Sciatic nerve (tissue), 2 donors: ENCODE data around the gene AKAP8. TPM values are rescaled to one million over a fixed set of nuclear protein-coding genes. Genes with fewer than 3 reads are reported as not detected.
A peak's percentile ranks its signal among the peaks of the same experiment; 100 is the strongest.
"Not testable (repeated sequence)": the region's sequence is repeated elsewhere in the genome, so short reads cannot be mapped to it uniquely, and the experiment has no call there.

Experiments used
- ATAC-seq: fragments of 200-7000 bp; cut with Tn5 transposase; one replicate; pipeline ENCODE4 v1.9.1; 2020; ENCODE audit warnings: mild to moderate bottlenecking, moderate library complexity
- DNase-seq: peaks from one replicate; pipeline ENCODE4 v3.0.0-alpha.2; 2020; ENCODE audit warnings: low spot score
- intact Hi-C: fragments of 100-400 bp; cut with DNase I; formaldehyde crosslinking; loops from one replicate; pipeline ENCODE4 v1.14.2; 2022
- total RNA-seq: library from RNA; stranded (reverse); fragmentation: NEBNext Ultra II Directional; extraction: Animal tissue kit (Norgen Biotek cat#: 25700); gene quantifications from one replicate; pipeline ENCODE4 v1.2.1, GENCODE V29; 2021
- donor health status: DM: no; HTN: no; CAD: no.
- donor health status: DM: no; HTN: no; CAD: no.

AKAP8 gene
- total RNA-seq, 1 donor from 2014 or later, result 51.9 TPM

DNA sequence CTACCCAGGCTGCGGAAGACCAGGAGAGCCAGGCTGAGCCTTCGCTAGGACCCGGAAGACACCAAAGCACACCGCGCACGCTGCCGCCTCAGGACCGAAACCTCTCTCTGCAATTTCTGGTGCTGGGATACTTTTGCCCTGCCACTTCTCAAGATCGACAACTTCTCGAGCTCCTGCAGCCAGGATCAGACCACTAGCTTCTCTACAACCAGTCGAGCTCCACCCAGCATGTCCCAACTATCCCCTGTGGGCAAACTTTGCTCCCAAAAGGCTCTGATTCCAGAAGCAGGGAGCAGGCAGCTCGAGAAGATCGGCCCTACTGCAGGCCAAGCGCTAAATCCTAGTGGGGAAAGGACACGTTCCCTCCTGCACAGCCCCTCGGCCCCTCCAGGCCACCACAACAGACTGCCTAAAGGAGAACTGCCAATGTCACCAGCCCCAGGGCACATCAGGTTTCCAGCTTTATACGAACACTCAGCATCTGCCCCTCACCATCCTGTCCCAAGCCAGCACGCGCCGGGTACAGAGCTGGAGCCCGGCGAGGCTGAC lies 979 bp downstream of the AKAP8 start:
- intact Hi-C loops, result no loop called here
- ATAC-seq (no peak), DNase-seq (no peak)

DNA sequence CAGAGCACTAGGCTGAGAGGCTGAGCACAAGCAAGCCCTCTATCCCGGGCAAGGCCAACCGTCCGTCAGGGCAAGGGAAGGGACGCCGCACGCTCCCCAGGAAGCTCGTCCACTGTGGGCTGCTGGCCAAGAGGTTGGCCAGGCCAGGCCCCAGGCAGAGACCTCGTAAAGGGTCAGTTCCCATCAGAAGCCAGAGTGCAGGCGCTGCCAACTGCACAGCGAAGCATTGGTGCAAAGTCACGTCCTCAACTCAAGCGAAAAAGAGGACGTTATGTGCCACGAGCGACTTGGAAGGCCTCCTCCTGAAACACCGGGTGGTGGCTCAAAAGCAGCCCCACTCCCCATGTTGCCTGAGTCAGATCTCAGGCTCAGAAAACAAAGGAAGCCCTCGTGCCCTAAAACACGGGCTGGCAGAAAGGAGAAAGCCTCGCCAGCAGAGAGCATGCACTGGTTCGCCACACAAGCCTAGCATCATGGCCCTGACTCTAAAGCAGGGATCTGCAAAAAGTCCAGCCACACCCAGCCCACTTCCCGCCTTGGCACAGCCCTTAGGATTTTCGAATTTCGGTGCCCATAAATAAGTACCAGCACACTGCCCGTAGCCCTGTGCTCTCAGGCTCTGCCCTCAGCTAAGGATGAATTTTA lies 4.7 kb downstream of the AKAP8 start:
- DNase-seq, result no peak
- peak; percentile 0 for ATAC-seq
- intact Hi-C loops, result no loop called here

DNA sequence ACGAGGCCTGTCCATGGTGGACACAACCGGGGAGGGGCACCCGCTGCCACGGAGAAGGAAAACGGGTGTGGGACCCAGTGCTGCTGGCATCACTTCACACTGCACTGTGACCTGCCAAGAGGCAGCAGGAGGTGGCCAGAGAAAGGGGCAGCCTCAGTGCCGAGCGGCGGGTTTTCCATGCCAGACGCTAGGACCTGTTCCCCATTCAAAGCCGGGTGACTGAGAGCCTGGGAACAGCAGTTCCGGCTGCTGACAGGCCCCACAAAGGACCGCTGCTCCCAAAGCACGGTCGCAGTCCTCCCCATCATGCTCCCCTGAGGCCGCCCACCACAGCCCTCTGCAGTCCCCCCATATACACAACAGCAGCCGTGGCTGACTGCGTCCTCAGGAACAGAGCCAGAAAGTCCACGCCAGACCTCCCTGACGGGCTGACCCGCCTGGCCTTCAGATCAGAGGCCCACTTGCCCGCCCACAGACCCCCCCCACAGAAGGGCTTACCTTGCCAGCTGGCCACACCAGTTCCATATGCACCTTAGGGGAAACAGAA lies 5.4 kb downstream of the AKAP8 start:
- no peak for ATAC-seq
- DNase-seq, result no peak
- intact Hi-C loops, result no loop called here

DNA sequence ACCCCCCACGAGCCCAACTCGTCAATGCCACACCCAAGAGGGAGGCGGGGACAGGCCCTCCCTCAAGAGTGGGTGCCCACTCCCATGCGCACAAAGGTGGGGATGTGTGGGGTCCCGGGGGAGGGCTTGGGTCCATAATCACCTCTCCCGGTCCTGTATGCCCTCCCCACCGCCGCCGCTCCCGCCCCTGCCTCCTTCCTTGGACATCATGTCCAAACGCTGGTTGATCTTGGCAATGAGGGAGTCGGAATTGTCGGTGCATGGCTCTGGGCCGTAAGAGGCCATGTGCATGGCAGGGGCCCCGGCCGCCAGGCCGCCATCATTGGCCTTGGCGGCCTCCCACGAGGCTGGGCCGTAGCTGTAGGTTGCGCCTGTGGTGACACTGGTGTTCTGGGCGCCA lies 5.9 kb downstream of the AKAP8 start:
- intact Hi-C loops, result no loop called here

DNA sequence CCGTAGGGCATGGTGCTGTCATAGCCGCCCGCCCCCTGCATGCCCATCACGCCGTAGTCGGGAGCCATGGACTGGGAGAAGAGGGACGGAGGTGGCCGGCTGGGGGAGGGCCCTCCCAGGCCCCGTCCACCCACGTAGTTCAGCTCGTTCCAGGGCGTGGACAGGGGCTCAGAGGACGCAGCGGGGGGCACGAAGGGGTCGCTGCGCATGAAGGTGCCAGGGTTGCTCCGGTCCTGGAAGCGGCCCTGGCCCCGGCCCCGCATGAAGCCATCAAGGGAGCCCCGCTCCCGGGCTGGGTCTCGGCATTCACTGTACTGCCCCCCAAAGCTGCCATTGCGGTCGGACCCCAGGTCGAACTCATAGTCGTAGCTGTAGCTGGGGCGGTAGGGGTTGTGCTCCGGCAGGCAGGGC lies 6.7 kb downstream of the AKAP8 start:
- intact Hi-C loops, result no loop called here
- DNase-seq, result no peak
- ATAC-seq, result no peak

More for the DNA sequence above, 5.9 kb downstream of the AKAP8 start:
- DNase-seq, result no peak
- no peak for ATAC-seq

DNA sequence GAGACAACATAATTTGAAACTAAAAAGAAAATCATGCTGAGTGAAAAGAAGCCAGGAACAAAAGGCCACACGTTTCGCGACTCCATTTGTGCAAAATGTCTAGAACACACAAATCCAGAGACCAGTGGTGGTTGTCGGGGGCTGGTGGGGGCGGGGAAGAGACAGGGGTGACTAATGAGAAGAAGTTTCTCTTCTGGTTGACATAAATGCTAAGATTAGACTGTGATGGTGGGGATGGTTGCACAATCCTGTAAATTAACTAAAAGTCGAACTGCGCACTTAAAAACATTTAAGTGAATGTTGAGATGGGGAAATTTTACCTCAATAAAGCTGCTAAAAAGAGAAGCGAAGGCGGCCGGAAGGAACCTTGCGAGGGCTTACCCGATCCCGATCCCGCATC lies 7.1 kb downstream of the AKAP8 start:
- ATAC-seq (no peak), DNase-seq (no peak)
- intact Hi-C loops, result no loop called here

DNA sequence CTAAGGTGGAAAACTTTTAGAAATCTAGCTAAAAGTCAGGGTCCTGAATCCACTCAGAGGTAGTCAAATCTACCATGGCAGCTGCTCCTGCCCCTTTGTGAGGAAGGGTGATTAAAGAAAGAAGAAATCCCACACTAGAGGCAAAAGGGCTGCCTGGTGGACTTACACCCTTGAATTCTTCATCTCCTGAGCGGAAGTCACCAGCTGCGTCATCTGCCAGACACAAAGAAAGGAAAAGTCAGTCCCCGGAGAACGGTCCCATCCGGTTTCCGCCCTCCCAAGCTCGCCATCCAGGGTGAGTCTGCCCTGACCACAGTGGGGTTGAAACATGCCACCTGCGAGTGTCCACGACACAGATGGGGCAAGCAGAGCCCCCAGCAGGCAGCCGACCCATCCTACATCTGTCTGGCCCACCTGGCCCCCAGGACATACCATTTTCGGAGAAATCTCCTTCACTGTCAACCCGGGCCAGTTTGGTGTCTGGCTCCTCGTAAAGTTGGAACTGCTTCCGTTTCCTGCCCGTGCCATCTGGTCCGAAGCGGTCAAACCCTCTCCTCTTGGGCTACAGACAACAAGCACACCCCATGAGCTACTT lies 7.7 kb downstream of the AKAP8 start:
- intact Hi-C loops, result no loop called here
- DNase-seq (no peak), ATAC-seq (no peak)

DNA sequence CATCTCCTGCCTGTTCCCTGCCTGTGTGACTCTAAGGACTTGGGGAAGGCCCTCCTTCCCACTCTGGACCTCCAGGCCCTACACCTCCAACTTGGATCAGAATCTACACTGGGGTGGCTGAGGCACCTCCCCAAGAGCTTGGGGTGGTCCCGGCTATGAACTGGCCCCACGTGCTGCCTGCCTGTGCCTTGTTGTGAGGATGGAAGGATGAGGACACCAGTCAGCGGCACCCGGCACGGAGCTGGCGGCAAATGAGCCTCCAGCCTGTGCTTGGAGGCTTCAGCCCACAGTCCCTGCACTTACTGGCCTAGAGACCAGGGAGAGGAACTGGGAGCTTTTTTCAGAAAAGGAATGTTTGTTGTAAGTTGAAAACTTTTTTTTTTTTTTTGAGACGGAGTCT lies 8.5 kb downstream of the AKAP8 start:
- no peak for ATAC-seq
- intact Hi-C loops, result no loop called here
- DNase-seq, result no peak

DNA sequence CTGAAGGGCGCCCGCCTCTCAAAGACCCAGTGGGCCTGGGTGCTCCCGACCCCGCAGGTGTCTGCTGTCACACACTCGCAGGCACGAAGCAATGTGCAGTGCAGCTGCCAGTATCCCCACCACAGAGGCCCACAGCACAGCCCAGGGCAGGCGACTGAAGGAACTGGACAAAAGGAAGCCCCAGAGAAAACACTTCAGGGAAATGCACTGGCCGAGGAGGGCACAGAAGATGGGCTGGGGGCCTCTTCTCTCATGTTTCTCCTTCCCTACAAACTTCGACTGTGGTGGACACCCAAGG lies 10.0 kb downstream of the AKAP8 start:
- DNase-seq, result no peak
- intact Hi-C loops, result no loop called here
- no peak for ATAC-seq

DNA sequence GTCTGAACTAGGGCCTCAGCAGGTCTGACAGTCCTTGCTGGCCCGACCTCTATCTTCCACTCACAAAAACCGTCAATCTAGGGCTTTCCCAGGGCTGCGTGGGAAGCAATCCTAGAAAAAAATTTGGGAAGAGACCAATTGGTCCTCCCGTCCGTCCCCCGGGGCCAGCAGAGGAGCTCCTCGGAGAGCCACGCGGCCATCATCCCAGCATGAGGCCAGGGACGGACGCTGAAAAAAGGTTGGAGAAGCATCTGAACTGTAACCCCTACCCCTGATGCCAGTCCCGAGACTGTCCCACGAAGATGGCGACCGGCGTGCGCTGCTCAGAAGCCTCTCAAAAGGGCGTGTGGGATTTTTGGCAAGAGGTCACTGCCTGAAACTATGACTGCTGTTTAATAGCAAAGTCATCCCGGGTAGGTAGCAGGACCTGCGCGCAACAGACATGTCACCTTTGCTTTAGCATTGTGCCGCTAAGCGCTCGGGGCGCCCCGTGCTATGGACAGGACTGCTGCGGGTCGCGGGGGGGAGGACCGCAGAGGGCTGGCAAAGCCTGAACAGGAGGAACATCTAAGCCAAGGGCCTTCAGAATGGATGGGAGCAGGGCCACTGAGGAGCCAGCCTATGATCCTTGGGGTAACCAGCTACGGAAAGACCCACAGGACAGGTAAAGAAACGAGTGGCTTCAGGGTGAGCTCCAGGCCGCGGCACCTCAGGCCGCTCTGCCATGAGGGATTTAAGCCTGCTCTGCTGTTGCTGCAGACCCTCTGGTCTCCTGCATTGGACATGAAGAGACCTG lies 10.6 kb downstream of the AKAP8 start:
- no peak for ATAC-seq
- DNase-seq, result no peak
- intact Hi-C loops, result no loop called here

DNA sequence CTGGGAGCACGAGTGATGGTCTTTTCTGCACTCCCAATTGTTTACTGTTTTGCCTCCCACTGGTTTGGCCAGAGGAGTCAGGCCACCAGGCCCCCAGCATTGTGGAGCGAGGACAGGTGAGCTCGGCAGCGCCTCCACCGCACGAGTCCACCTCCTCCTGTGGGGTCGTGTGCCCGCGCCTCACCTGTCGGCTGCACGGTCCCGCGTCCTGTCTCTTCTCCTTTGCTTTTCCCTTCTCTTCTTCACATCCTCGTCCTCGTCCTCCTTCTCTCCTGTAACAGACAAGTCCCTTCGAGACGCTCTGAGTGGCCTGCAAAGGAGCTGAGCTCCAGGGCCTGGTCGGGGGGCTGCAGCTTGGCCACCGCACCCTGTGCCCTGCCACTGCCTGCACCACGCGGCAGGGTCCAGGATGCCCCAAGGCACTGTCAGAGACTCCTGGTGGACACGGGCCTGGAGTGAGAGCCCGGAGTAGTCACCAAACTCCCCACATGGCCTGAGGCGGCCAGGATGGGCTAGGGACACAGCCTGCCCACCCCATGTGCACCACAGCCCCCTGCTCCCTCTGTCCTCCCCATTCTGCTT lies 11.4 kb downstream of the AKAP8 start:
- no peak for ATAC-seq
- intact Hi-C loops, result no loop called here
- DNase-seq, result no peak

DNA sequence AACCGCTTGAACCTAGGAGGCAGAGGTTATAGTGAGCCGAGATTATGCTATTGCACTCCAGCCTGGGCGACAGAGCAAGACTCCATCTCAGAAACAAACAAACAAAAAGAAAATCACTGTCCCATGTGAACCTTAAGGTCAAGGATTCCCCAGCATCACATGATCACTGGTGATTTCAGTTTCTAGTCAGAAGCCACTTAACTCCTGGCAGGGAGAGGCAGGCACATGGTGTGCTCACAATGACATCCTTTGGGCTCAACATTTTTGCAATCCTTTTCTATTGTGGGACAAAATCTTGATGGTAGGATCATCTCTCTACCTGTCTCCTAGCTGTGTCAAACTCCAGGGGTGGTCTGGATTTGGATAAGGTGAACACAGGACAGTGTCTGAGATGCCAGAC lies 12.1 kb downstream of the AKAP8 start:
- ATAC-seq, result peak; percentile 36
- DNase-seq, result no peak
- intact Hi-C loops, result no loop called here

DNA sequence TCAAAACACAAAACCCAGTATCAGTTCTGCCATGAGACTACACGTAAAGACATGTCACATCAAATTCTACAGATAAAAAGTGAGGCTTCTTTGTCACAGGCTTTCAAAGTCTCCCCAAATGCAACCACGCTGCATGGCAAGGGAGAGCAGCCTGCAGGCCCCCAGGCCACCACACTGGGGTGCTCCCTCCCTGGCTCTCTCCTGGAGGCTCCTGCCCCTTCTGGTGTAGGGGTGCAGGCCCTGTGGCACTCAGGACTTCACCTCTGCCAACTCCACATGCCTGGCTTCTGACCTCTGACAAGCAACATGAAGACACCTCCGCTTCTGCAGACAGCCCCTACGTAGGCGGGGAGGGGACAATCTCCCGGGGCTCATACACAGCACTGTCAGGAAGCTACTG lies 14.3 kb downstream of the AKAP8 start:
- intact Hi-C loops, result no loop called here
- peak; percentile 11 for ATAC-seq
- no peak for DNase-seq

DNA sequence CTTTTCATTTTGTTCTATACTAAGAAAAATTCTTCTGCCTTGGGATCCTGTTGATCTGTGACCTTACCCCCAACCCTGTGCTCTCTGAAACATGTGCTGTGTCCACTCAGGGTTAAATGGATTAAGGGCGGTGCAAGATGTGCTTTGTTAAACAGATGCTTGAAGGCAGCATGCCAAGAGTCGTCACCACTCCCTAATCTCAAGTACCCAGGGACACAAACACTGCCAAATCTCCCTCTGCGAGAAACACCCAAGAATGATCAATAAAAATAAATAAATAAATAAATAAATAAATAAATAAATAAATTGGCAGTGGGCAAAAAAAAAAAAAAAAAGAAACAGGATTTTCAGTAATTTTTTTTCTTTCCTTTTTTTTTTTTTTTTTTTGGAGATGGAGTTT lies 15.8 kb downstream of the AKAP8 start:
- DNase-seq, intact Hi-C loops: not testable (repeated sequence)

DNA sequence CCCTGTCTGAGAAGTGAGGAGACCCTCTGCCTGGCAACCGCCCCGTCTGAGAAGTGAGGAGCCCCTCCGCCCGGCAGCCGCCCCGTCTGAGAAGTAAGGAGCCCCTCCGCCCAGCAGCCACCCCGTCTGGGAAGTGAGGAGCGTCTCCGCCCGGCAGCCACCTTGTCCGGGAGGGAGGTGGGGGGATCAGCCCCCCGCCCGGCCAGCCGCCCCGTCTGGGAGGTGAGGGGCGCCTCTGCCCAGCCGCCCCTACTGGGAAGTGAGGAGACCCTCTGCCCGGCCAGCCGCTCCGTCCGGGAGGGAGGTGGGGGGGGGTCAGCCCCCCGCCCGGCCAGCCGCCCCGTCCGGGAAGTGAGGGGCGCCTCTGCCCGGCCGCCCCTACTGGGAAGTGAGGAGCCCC lies 16.5 kb downstream of the AKAP8 start:
- intact Hi-C loops, result not testable (repeated sequence)

More for the DNA sequence above, 15.8 kb downstream of the AKAP8 start:
- ATAC-seq, result not testable (repeated sequence)

DNA sequence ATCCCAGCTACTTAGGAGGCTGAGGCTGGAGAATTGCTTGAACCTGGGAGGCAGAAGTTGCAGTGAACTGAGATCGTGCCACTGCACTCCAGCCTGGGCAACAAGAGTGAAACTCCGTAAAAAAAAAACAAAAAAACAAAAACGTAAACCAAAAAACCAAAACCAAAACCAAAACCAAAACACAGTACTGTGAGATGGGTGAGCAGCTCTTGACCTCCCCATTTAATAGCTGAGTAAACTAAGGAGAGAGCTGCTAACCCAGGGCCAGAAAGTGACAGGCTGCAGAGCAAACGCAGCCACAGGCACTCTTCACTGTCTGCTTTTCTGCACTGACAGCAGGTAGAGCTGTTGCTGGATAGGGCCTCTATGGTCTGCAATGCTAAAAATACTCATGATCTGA lies 19.6 kb downstream of the AKAP8 start:
- intact Hi-C loops, ATAC-seq: not testable (repeated sequence)

More for the DNA sequence above, 16.5 kb downstream of the AKAP8 start:
- DNase-seq, ATAC-seq: not testable (repeated sequence)

DNA sequence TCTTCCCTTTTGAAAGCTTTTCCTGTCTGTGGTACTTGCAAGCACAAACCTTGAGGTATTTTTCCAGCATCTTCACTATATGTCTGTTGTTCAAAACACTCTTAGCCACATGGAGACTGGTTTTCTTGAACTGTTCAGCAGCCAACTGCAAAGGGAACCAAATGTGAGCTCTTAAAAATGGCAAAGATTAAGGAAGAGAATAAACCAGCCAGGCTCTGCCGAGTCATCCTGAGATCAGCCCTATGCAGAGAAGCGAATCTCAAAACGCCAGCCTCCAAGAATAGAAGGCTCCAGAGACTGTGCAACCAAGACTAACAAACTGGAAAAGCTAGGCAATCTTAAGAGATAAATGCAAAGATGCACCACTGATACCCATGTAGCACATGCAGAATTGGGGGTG lies 20.7 kb downstream of the AKAP8 start:
- DNase-seq, result no peak
- ATAC-seq, result no peak
- intact Hi-C loops, result no loop called here

More for the DNA sequence above, 19.6 kb downstream of the AKAP8 start:
- DNase-seq, result not testable (repeated sequence)

DNA sequence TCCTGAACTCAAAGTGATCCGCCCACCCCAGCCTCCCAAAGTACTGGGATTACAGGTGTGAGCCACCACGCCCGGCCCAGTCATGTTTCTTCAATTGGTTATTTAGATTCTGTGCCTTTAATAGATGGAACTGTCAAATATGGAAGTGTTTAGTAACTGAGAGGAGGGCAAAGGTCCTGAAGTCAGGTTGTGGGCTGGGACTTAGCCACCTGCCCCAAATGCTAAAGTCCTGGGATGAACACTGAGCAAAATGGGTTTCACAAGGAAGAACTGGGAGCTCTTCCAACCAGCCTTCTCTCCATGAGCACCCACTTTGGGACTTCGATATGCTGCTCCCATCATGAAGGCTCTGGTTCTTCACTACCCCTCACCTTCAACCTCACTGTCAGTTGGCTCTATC lies 21.7 kb downstream of the AKAP8 start:
- DNase-seq, result no peak
- ATAC-seq, result no peak
- intact Hi-C loops, result no loop called here

DNA sequence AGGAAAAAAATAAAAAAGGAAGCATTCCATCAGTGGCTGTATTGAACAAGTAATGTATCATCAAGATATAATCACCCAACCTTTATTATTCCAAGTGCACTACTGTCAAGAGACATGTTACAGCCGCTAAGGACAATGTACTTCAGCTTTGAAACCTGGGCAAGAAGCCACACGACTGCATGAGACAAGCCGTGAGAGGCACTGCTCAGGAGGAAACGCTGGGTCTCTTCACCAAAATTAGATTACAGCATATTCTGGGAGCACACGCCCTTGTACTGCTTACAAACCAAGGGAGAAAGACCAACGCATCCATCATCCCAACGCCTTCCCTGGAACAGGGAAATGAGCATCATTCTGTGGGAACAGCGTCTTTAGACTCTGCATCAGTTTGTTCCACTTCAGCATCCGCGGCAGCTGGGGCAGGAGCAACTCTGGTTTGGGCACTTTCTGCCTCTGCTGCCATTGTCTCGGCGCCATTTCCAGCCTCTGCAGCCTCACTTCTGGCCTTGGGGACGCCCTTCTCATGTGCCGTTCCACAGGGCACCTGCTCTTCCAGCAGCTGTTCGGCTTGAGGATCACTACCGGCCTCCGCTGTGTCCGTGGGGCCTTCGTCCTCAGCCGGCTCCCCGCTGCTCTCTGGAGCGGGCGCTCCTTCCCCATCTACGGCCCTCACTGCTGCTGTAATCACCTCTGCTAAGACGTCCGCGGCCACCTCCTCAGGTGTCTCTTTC lies 24.9 kb downstream of the AKAP8 start:
- intact Hi-C loops, result no loop called here
- ATAC-seq (no peak), DNase-seq (no peak)
